HEK293T (cell line): ENCODE data around the gene KIF5C.

Experiments
- ARNT ChIP-seq: fragments of 450-650 bp; IDR thresholded peaks from 2 replicates; pipeline ENCODE4 v1.6.1; 2017; ENCODE audit warnings: mild to moderate bottlenecking
- BHLHE40 ChIP-seq: fragments of 450-650 bp; IDR thresholded peaks from 2 replicates; pipeline ENCODE4 v1.6.1; 2016; ENCODE audit warnings: mild to moderate bottlenecking, moderate library complexity, borderline replicate concordance
- CTBP1 ChIP-seq: fragments of 450-650 bp; IDR thresholded peaks from 2 replicates; pipeline ENCODE4 v1.6.1; 2016; ENCODE audit warnings: borderline replicate concordance
- FOXA1 ChIP-seq: fragments of 450-650 bp; IDR thresholded peaks from 2 replicates; pipeline ENCODE4 v1.6.1; 2016; ENCODE audit warnings: mild to moderate bottlenecking
- FOXK2 ChIP-seq: fragments of 450-650 bp; IDR thresholded peaks from 2 replicates; pipeline ENCODE4 v1.6.1; 2016; ENCODE audit warnings: mild to moderate bottlenecking
- FOXM1 ChIP-seq: fragments of 450-650 bp; IDR thresholded peaks from 2 replicates; pipeline ENCODE4 v1.6.1; 2017; ENCODE audit warnings: mild to moderate bottlenecking, borderline replicate concordance
- HDGF ChIP-seq: fragments of 450-650 bp; IDR thresholded peaks from 2 replicates; pipeline ENCODE4 v1.6.1; 2017; ENCODE audit warnings: antibody characterized with exemption, borderline replicate concordance
- L3MBTL2 ChIP-seq: fragments of 450-650 bp; conservative IDR thresholded peaks from 2 replicates; pipeline ENCODE4 v1.6.1; 2016; ENCODE audit warnings: mild to moderate bottlenecking
- NFRKB ChIP-seq: fragments of 450-650 bp; IDR thresholded peaks from 2 replicates; pipeline ENCODE4 v1.6.1; 2016; ENCODE audit warnings: mild to moderate bottlenecking, moderate library complexity
- PKNOX1 ChIP-seq: fragments of 450-650 bp; IDR thresholded peaks from 2 replicates; pipeline ENCODE4 v1.6.1; 2016
- SP1 ChIP-seq: fragments of 450-650 bp; IDR thresholded peaks from 2 replicates; pipeline ENCODE4 v1.6.1; 2017
- SUZ12 ChIP-seq: fragments of 450-650 bp; IDR thresholded peaks from 2 replicates; pipeline ENCODE4 v1.6.1; 2016; ENCODE audit warnings: mild to moderate bottlenecking
- TARDBP ChIP-seq: fragments of 450-650 bp; IDR thresholded peaks from 2 replicates; pipeline ENCODE4 v1.6.1; 2016
- ZNF384 ChIP-seq: fragments of 450-650 bp; IDR thresholded peaks from 2 replicates; pipeline ENCODE4 v1.6.1; 2016

GRCh38 chr2:148955798-148956197, 80.8 kb downstream of the KIF5C start:
- no peak for TF ChIP-seq ARNT
- no peak for TF ChIP-seq ZNF384
- TF ChIP-seq SP1, result no peak
- no peak for TF ChIP-seq FOXM1
- TF ChIP-seq L3MBTL2, result no peak
- TF ChIP-seq CTBP1, result no peak
- TF ChIP-seq FOXA1, result no peak
- no peak for TF ChIP-seq FOXK2
- TF ChIP-seq PKNOX1, result no peak
- no peak for TF ChIP-seq BHLHE40
- TF ChIP-seq SUZ12, result no peak
- TF ChIP-seq HDGF, result no peak
- TF ChIP-seq TARDBP, result no peak
- TF ChIP-seq NFRKB, result no peak
